Subcutaneous abdominal adipose tissue (tissue), 5 donors: ENCODE results near the gene ITLN1.
"Not testable (repeated sequence)": the region's sequence is repeated elsewhere in the genome, so short reads cannot be mapped to it uniquely, and the experiment has no call there.

ENCODE experiments used
- H3K27ac ChIP-seq: one replicate; pipeline ENCODE4 v1.7.0; 2013; ENCODE audit warnings: low read depth, mild to moderate bottlenecking, inconsistent platforms, low read length, moderate library complexity
- H3K27me3 ChIP-seq, 5 donors: one replicate each; pipeline ENCODE4 v1.7.0; 2013; ENCODE audit warnings: low read length in 5 of 5, inconsistent platforms in 1 of 5; ENCODE audit not compliant: control insufficient read depth in 5 of 5, insufficient read depth in 4 of 5
- H3K36me3 ChIP-seq, 5 donors: one replicate each; pipeline ENCODE4 v1.7.0; 2013; ENCODE audit warnings: low read length in 5 of 5; ENCODE audit not compliant: control insufficient read depth in 5 of 5, insufficient read depth in 5 of 5
- H3K4me1 ChIP-seq, 5 donors: one replicate each; pipeline ENCODE4 v1.7.0; 2013; ENCODE audit warnings: low read length in 5 of 5, mild to moderate bottlenecking in 3 of 5, moderate library complexity in 1 of 5; ENCODE audit not compliant: control insufficient read depth in 5 of 5, insufficient read depth in 5 of 5
- H3K4me3 ChIP-seq, 5 donors: one replicate each; pipeline ENCODE4 v1.7.0; 2013; ENCODE audit warnings: low read length in 5 of 5, low read depth in 1 of 5
- H3K9ac ChIP-seq, 5 donors: one replicate each; pipeline ENCODE4 v1.7.0; 2013; ENCODE audit warnings: low read length in 5 of 5, mild to moderate bottlenecking in 4 of 5, moderate library complexity in 3 of 5
- H3K9me3 ChIP-seq, 5 donors: one replicate each; pipeline ENCODE4 v1.7.0; 2013; ENCODE audit warnings: low read length in 5 of 5; ENCODE audit not compliant: control insufficient read depth in 5 of 5
- donor health status: healthy.
- donor health status: healthy.
- donor health status: healthy.
- donor health status: healthy.
- donor health status: healthy.

The ITLN1 gene

GRCh38 chr1:160905617-160905989, 20.6 kb upstream of the ITLN1 start:
- peaks cover 0 to 4% (median 0%) of the 10 kb centered on the region in 5 donors for H3K27me3 ChIP-seq

GRCh38 chr1:160904783-160905616, 20.0 kb upstream of the ITLN1 start:
- Histone ChIP-seq H3K4me3 (no peak overlapping the region), H3K27ac (no peak overlapping the region), H3K4me1 (no peaks in the 10 kb centered on the region), H3K36me3 (no peaks in the 10 kb centered on the region), H3K27me3 (peaks cover 0 to 4% (median 0%) of the 10 kb centered on the region in 5 donors), H3K9me3 (no peaks in the 10 kb centered on the region), H3K9ac (no peak overlapping the region)

More at GRCh38 chr1:160905617-160905989, 20.6 kb upstream of the ITLN1 start:
- Histone ChIP-seq H3K4me1 (no peaks in the 10 kb centered on the region), H3K36me3 (no peaks in the 10 kb centered on the region), H3K9me3 (no peaks in the 10 kb centered on the region), H3K27ac (no peak overlapping the region), H3K4me3 (no peak overlapping the region), H3K9ac (no peak overlapping the region)

- H3K9me3 ChIP-seq, H3K27me3 ChIP-seq, H3K36me3 ChIP-seq, H3K27ac ChIP-seq, H3K4me3 ChIP-seq, H3K4me1 ChIP-seq, H3K9ac ChIP-seq: not testable (repeated sequence)
Measured at GRCh38 chr1:160902251-160902650, 17.3 kb upstream of the ITLN1 start.

GRCh38 chr1:160901768-160902167, 16.8 kb upstream of the ITLN1 start:
- Histone ChIP-seq H3K27ac (no peak overlapping the region), H3K27me3 (peaks cover 0 to 4% (median 0%) of the 10 kb centered on the region in 5 donors), H3K36me3 (no peaks in the 10 kb centered on the region), H3K4me1 (no peaks in the 10 kb centered on the region), H3K9ac (no peak overlapping the region), H3K9me3 (no peaks in the 10 kb centered on the region), H3K4me3 (no peak overlapping the region)

GRCh38 chr1:160900683-160901082, 15.7 kb upstream of the ITLN1 start:
- not testable (repeated sequence) for H3K4me3 ChIP-seq, H3K4me1 ChIP-seq, H3K27ac ChIP-seq, H3K9ac ChIP-seq, H3K9me3 ChIP-seq, H3K36me3 ChIP-seq, H3K27me3 ChIP-seq

- not testable (repeated sequence) for H3K4me1 ChIP-seq, H3K9me3 ChIP-seq, H3K36me3 ChIP-seq, H3K27ac ChIP-seq, H3K4me3 ChIP-seq, H3K27me3 ChIP-seq, H3K9ac ChIP-seq
Measured at GRCh38 chr1:160894368-160895135, 9.6 kb upstream of the ITLN1 start.

- peaks cover 0 to 4% (median 0%) of the 10 kb centered on the region in 5 donors for H3K27me3 ChIP-seq
- no peaks in the 10 kb centered on the region for H3K36me3 ChIP-seq
- no peak overlapping the region for H3K27ac ChIP-seq
- no peak overlapping the region for H3K4me3 ChIP-seq
- H3K9ac ChIP-seq: no peak overlapping the region
- no peaks in the 10 kb centered on the region for H3K4me1 ChIP-seq
- H3K9me3 ChIP-seq: peaks cover 0 to 5% (median 4%) of the 10 kb centered on the region in 5 donors
Measured at GRCh38 chr1:160891474-160891873, 6.5 kb upstream of the ITLN1 start.

GRCh38 chr1:160888926-160889325, 3.9 kb upstream of the ITLN1 start:
- H3K9me3 ChIP-seq: peaks cover 0 to 5% (median 0%) of the 10 kb centered on the region in 5 donors
- no peak overlapping the region for H3K27ac ChIP-seq
- H3K27me3 ChIP-seq: peaks cover 0 to 4% (median 0%) of the 10 kb centered on the region in 5 donors
- no peak overlapping the region for H3K9ac ChIP-seq
- no peaks in the 10 kb centered on the region for H3K4me1 ChIP-seq
- no peaks in the 10 kb centered on the region for H3K36me3 ChIP-seq
- no peak overlapping the region for H3K4me3 ChIP-seq

GRCh38 chr1:160887071-160887470, 2.1 kb upstream of the ITLN1 start:
- Histone ChIP-seq H3K27ac (no peak overlapping the region), H3K9me3 (peaks cover 0 to 2% (median 0%) of the 10 kb centered on the region in 5 donors), H3K27me3 (peaks cover 0 to 4% (median 0%) of the 10 kb centered on the region in 5 donors), H3K4me1 (no peaks in the 10 kb centered on the region), H3K9ac (no peak overlapping the region), H3K4me3 (no peak overlapping the region), H3K36me3 (no peaks in the 10 kb centered on the region)

GRCh38 chr1:160884579-160884978, 401 bp downstream of the ITLN1 start:
- H3K9me3 ChIP-seq: no peaks in the 10 kb centered on the region
- no peaks in the 10 kb centered on the region for H3K27me3 ChIP-seq
- no peak overlapping the region for H3K9ac ChIP-seq
- H3K27ac ChIP-seq: no peak overlapping the region
- H3K4me3 ChIP-seq: no peak overlapping the region
- H3K4me1 ChIP-seq: no peaks in the 10 kb centered on the region
- H3K36me3 ChIP-seq: no peaks in the 10 kb centered on the region
